Prostate gland (tissue), 2 donors: Measurements from ENCODE around the gene P2RX1. TPM values are rescaled to one million over a fixed set of nuclear protein-coding genes. Genes with fewer than 3 reads are reported as not detected.
"Not testable (repeated sequence)": the region's sequence is repeated elsewhere in the genome, so short reads cannot be mapped to it uniquely, and the experiment has no call there.

Source experiments
- DNase-seq: peaks from one replicate; pipeline ENCODE4 v3.0.0-alpha.2; 2019; ENCODE audit warnings: low spot score
- H3K27ac ChIP-seq, 2 donors: fragments of 200-600 bp; sonication (generic); 2 replicates each; pipeline ENCODE4 v1.5.1; 2017 to 2019
- H3K27me3 ChIP-seq: fragments of 200-600 bp; sonication (generic); replicated peaks from 2 replicates; pipeline ENCODE4 v1.5.1; 2019; ENCODE audit not compliant: insufficient read depth
- H3K36me3 ChIP-seq, 2 donors: fragments of 200-600 bp; sonication (generic); 1 replicate in 1 of 2; 2 replicates in 1 of 2; pipeline versions ENCODE4 v1.5.1 to v1.8.1; 2017 to 2019
- H3K4me1 ChIP-seq: fragments of 200-600 bp; sonication (generic); replicated peaks from 2 replicates; pipeline ENCODE4 v1.5.1; 2019
- H3K4me3 ChIP-seq, 2 donors: fragments of 200-600 bp; sonication (generic); 2 replicates each; pipeline ENCODE4 v1.5.1; 2017 to 2019
- H3K9me3 ChIP-seq: fragments of 200-600 bp; sonication (generic); 2 replicates; pipeline ENCODE4 v1.5.1; 2017
- POLR2A ChIP-seq: fragments of 450-650 bp; IDR thresholded peaks from one replicate; pipeline ENCODE4 v1.6.1; 2016; ENCODE audit warnings: antibody characterized with exemption, mild to moderate bottlenecking
- POLR2AphosphoS5 ChIP-seq: sonication (generic); formaldehyde crosslinking; IDR thresholded peaks from one replicate; pipeline ENCODE4 v1.6.1; 2017; ENCODE audit warnings: antibody characterized with exemption
- WGBS: methylation state at CpG from one replicate; pipeline ENCODE4 v1.1.5; 2018; 5-methylcytosine and 5-hydroxymethylcytosine counted together
- intact Hi-C: fragments of 100-400 bp; cut with DNase I; formaldehyde crosslinking; loops from one replicate; pipeline ENCODE4 v1.14.2; 2022
- total RNA-seq, 2 donors: library from RNA; depleted of rRNA; stranded (reverse); fragments of >200 nt; gene quantifications; one replicate each; pipeline ENCODE4 v1.1.0, GENCODE V29; 2016
- TF ChIP-seq, protein P1 (sequence below), 4 experiments: fragments of 200-600 bp in 2 of 4; fragments of 450-650 bp in 2 of 4; sonication (generic) in 2 of 4; IDR thresholded peaks; 1 replicate in 3 of 4; 2 replicates in 1 of 4; pipeline ENCODE4 v1.5.1; 2016 to 2019; ENCODE audit warnings: antibody characterized with exemption in 4 of 4, mild to moderate bottlenecking in 2 of 4, moderate library complexity in 2 of 4

P2RX1 gene
- total RNA-seq, 2 donors from 2014 or later: 3.8 to 22.5 TPM

DNA sequence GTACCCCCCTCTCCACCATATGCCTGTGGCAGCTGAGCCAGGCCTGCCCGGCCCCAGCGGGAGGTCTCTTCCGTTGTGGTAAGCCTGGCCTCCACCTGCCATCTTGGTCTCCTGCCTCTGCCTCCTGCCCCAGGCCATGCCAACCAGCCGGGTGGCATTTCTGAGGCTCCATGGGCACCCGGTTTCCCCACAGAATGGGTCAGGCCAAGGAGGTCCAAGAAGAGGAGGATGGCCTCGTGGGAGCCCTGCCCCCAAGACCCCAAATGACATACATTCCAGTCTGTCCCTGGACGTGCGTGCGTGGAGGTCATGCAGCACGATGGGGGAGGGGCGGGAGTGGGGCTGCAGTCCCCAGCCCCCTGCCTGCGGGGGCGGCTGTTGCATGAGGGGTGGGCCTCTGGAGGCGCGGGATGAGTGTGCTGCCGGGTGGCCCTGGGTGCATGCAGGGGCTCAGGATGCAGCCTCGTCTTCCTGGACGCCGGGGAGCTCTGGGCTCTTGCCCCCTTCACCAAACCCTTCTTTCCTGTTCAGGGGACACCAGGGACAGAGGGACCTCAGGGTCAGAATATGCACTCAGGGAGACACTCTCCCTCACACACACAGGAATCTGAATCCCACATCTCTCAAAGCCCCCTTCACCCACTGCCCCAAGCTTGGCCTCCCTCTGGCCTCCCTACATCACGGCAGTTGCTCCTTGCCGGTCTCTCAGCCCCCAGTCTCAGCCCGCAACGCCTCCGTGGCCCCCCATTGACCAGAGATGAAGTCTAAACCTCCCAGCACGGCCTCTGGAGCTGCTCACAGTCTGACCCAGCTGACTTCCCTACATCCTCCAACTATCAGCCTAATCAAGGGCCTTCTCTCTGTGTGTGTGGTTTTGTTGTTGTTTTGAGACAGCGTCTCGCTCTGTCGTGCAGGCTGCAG is 54.2 kb downstream of the P2RX1 start:
- DNase-seq: no peak
- Histone ChIP-seq H3K4me3 (no peak overlapping the region), H3K27me3 (no peaks in the 10 kb centered on the region), H3K9me3 (no peaks in the 10 kb centered on the region), H3K4me1 (no peaks in the 10 kb centered on the region), H3K36me3 (no peaks in the 10 kb centered on the region), H3K27ac (no peak overlapping the region)
- intact Hi-C loops: loop anchor here (5.0 kb wide), 2 partner anchors 50 to 140 kb away; no protein-coding TSS in a partner anchor
- 87% methylated on average over 28 of the region's 28 CpGs for WGBS
- TF ChIP-seq, protein P1, sequence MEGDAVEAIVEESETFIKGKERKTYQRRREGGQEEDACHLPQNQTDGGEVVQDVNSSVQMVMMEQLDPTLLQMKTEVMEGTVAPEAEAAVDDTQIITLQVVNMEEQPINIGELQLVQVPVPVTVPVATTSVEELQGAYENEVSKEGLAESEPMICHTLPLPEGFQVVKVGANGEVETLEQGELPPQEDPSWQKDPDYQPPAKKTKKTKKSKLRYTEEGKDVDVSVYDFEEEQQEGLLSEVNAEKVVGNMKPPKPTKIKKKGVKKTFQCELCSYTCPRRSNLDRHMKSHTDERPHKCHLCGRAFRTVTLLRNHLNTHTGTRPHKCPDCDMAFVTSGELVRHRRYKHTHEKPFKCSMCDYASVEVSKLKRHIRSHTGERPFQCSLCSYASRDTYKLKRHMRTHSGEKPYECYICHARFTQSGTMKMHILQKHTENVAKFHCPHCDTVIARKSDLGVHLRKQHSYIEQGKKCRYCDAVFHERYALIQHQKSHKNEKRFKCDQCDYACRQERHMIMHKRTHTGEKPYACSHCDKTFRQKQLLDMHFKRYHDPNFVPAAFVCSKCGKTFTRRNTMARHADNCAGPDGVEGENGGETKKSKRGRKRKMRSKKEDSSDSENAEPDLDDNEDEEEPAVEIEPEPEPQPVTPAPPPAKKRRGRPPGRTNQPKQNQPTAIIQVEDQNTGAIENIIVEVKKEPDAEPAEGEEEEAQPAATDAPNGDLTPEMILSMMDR (IDR thresholded peaks at IDR 0.05): no peak
- no peak for TF ChIP-seq POLR2A
- no peak for TF ChIP-seq POLR2AphosphoS5

DNA sequence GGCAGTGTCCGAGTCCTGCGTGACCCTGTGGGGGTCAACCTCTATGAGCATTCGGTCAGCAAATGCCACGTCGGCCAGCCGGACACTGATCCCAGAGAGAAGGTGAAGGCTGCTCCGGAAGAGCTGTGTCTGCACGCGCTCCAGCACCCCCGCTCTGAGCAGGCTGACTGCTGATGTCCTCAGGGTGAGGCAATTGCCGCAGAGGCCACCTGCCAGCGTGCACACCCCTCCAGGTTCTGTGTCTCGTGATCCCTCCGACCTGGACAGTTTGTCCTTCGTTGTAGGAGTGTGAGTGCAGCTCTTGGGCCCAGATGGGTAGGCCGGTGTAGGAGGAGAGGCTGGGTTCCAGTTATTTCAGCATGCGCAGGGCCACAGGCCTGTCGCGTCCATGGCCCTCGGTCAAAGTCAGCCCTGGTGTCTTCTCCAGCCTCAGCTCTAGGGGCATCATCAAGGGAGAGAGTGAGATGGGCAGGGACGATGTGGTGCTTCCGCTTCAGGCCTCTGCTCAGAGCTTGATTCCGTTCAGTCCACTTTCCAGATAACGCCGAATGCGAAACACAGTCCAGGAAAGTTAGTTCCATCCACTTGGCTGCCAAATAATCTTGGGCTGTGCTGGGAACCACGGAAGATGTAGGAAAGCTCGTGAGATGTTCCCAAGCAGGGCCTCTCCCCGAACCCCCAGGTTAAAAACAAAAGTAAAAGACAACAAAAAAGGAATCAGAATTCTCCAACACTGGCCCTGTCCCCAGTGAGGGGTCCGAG is 55.1 kb downstream of the P2RX1 start:
- TF ChIP-seq POLR2A (no peak), POLR2AphosphoS5 (no peak)
- TF ChIP-seq, protein P1 (IDR thresholded peaks at IDR 0.05): no peak

DNA sequence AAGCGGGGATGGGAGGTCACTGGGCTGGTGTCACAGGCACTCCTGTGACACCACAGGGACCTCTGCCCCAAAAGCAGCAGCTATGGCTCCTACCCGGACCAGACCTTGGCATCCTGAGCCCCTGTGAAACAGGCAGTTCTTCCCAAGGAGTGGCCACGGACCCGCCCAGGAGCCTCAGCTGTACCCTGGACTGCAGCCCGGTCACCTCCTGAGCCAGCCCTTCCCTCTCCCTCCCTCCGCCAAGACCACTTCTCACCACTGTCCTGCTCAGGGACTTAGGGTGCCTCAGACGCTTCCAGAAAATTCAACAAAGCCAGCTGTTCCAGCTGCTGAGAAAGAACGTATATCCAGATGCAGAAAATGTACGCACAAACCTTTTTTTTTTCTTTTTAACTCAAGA is 56.3 kb downstream of the P2RX1 start:
- Histone ChIP-seq H3K27ac (no peak overlapping the region), H3K4me1 (no peaks in the 10 kb centered on the region), H3K36me3 (no peaks in the 10 kb centered on the region), H3K4me3 (no peak overlapping the region), H3K27me3 (no peaks in the 10 kb centered on the region), H3K9me3 (no peaks in the 10 kb centered on the region)
- intact Hi-C loops: loop anchor here (5.0 kb wide), 2 partner anchors 52 to 142 kb away; no protein-coding TSS in a partner anchor
- TF ChIP-seq POLR2A (no peak), POLR2AphosphoS5 (no peak)
- TF ChIP-seq, protein P1 (IDR thresholded peaks at IDR 0.05): no peak
- no peak for DNase-seq
- WGBS: 58% methylated on average over 8 of the region's 9 CpGs

More for the DNA sequence above, 55.1 kb downstream of the P2RX1 start:
- H3K9me3 ChIP-seq: no peaks in the 10 kb centered on the region
- 92% methylated on average over 28 of the region's 30 CpGs for WGBS
- intact Hi-C loops: loop anchor here (5.0 kb wide), 2 partner anchors 51 to 141 kb away; no protein-coding TSS in a partner anchor
- no peaks in the 10 kb centered on the region for H3K36me3 ChIP-seq
- H3K27ac ChIP-seq: no peak overlapping the region
- H3K4me3 ChIP-seq: no peak overlapping the region
- no peak for DNase-seq
- no peaks in the 10 kb centered on the region for H3K4me1 ChIP-seq
- H3K27me3 ChIP-seq: no peaks in the 10 kb centered on the region

DNA sequence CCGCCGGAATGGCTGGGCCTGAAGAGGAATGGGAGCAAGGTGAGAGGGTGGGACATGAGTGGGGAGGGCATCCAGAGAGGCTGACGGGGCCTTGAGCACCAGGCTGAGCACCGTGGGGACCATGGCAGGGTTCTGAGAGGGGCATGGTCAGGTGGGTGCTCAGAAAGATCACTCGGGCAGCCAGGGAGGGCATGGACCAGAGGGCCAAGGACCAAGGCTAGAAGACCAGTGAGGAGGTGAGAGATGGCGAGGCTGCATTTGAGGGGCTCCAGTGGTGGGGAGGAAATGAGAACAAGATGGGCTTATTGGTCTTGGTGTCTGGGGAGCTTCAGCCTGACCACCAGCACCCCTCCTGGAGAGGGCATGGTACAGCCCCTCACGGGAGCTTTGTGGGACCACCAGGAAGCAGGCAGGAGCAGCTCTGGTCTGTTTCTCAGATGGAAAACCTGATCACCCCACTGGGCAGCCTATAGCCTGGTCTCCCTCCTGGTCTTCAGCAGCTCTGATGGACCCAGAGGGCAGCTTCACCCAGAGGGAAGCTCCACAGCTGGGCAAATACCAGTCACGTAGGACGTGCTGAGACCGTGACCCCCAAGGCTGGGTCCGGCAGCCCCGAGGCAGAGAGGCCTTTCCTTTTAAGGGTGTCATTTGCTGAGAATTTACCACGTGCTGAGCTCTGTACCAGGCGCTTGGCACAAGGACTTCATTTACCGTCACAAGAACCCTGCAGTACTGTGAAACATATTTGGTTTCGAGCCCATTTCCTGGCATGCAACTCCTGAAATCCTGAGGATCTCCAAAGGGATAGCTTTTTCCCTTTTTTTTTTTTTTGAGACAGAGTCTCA is 58.8 kb downstream of the P2RX1 start:
- H3K27ac ChIP-seq: no peak overlapping the region
- H3K36me3 ChIP-seq: no peaks in the 10 kb centered on the region
- TF ChIP-seq POLR2A: no peak
- TF ChIP-seq, protein P1 (IDR thresholded peaks at IDR 0.05): no peak
- no peak for TF ChIP-seq POLR2AphosphoS5
- no peaks in the 10 kb centered on the region for H3K9me3 ChIP-seq
- no peak for DNase-seq
- H3K4me1 ChIP-seq: no peaks in the 10 kb centered on the region
- no peak overlapping the region for H3K4me3 ChIP-seq
- WGBS: 74% methylated on average over 16 of the region's 16 CpGs
- no peaks in the 10 kb centered on the region for H3K27me3 ChIP-seq
- intact Hi-C loops: no loop called here

DNA sequence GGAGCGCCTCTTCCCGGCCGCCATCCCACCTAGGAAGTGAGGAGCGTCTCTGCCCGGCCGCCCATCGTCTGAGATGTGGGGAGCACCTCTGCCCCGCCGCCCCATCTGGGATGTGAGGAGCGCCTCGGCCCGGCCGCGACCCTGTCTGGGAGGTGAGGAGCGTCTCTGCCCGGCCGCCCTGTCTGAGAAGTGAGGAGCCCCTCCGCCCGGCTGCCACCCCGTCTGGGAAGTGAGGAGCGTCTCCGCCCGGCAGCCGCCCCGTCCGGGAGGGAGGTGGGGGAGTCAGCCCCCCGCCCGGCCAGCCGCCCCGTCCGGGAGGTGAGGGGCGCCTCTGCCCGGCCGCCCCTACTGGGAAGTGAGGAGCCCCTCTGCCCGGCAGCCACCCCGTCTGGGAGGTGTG is 62.1 kb downstream of the P2RX1 start:
- intact Hi-C loops, H3K4me3 ChIP-seq, H3K4me1 ChIP-seq, H3K9me3 ChIP-seq, H3K27me3 ChIP-seq, DNase-seq, H3K27ac ChIP-seq, H3K36me3 ChIP-seq: not testable (repeated sequence)
- WGBS: 94% methylated on average over 16 of the region's 36 CpGs
